ENCODE results near the gene SPOCK2. TPM values are rescaled to one million over a fixed set of nuclear protein-coding genes. Genes with fewer than 3 reads are reported as not detected.
A peak's percentile ranks its signal among the peaks of the same experiment; 100 is the strongest.
"Not testable (repeated sequence)": the region's sequence is repeated elsewhere in the genome, so short reads cannot be mapped to it uniquely, and the experiment has no call there.

Gene SPOCK2, protein sequence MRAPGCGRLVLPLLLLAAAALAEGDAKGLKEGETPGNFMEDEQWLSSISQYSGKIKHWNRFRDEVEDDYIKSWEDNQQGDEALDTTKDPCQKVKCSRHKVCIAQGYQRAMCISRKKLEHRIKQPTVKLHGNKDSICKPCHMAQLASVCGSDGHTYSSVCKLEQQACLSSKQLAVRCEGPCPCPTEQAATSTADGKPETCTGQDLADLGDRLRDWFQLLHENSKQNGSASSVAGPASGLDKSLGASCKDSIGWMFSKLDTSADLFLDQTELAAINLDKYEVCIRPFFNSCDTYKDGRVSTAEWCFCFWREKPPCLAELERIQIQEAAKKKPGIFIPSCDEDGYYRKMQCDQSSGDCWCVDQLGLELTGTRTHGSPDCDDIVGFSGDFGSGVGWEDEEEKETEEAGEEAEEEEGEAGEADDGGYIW
- 10 to 100 TPM in 3 of 7 donors, 1 to 10 TPM in 4; 1.4 to 77.7 (median 8.7) TPM for total RNA-seq
- 10 to 100 TPM in 1 of 2 donors, 1 to 10 TPM in 1; 1.7 to 27.1 TPM for polyA plus RNA-seq
- long read RNA-seq, donor 1, partial matches to known transcripts, result 3 of 21 reads
- long read RNA-seq, donor 1, other reads (novel, unspliced or antisense), result 17 of 21 reads
- long read RNA-seq, donor 2, partial matches to known transcripts, result 30 of 33 reads
- long read RNA-seq, donor 2, other reads (novel, unspliced or antisense), result 0 of 33 reads
- long read RNA-seq, donor 3, partial matches to known transcripts, result 4 of 32 reads
- long read RNA-seq, donor 3, other reads (novel, unspliced or antisense), result 28 of 32 reads

DNA sequence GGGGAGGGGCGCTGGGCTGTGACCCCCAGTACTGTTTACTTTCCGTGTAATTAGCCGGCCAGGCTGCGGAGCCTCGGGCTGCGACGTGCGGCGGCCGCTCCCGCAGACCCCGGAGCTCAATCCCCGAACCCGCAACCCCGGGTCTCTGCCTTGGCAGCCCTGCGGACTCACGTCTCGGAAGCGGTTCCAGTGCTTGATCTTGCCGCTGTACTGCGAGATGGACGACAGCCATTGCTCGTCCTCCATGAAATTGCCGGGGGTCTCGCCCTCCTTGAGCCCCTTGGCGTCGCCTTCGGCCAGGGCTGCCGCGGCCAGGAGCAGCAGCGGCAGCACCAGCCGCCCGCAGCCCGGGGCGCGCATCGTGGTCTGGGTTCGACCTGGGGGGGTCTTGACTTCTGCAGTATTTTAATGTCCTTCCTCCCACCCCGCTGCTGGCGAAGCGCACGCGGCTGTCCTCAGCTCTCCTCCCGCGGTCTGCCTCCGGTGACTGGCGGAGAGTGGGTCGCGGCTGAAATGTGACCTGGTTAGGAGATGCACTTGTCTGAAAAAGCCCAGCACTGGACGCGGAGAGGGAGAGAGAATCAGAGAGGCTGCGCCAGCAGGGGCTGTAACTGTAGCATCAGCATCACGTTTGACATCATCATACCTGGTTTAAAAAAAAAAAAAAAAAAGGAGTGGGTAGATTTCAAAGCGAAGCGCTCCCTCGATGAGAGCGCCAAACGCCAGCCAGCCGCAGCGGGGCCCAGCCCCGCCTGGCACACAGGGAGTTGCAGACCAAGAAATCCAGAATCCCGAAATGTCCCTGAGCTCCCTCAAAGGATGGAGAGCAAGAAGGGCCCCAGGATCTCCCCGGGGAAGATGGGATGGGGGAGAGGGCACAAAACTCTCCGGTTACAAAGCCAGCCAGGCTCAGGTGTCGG lies at the start of gene SPOCK2:
TSS of gene SPOCK2 (minus strand) at position 583 of the 920 bp plus-strand sequence. CDS start at position 360, 223 bp downstream.
- peak within 1 kb of the TSS; percentile 9 for H3K4me3 ChIP-seq
- intact Hi-C loops (cut with DNase I), result no loop called here
- TF ChIP-seq POLR2A (IDR thresholded peaks at IDR 0.05) (no peak), EP300 (IDR thresholded peaks at IDR 0.05) (no peak)
- TF ChIP-seq, protein P1, sequence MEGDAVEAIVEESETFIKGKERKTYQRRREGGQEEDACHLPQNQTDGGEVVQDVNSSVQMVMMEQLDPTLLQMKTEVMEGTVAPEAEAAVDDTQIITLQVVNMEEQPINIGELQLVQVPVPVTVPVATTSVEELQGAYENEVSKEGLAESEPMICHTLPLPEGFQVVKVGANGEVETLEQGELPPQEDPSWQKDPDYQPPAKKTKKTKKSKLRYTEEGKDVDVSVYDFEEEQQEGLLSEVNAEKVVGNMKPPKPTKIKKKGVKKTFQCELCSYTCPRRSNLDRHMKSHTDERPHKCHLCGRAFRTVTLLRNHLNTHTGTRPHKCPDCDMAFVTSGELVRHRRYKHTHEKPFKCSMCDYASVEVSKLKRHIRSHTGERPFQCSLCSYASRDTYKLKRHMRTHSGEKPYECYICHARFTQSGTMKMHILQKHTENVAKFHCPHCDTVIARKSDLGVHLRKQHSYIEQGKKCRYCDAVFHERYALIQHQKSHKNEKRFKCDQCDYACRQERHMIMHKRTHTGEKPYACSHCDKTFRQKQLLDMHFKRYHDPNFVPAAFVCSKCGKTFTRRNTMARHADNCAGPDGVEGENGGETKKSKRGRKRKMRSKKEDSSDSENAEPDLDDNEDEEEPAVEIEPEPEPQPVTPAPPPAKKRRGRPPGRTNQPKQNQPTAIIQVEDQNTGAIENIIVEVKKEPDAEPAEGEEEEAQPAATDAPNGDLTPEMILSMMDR (IDR thresholded peaks at IDR 0.05), result no peak
- H3K4me1 ChIP-seq (ENCODE audit: insufficient read depth), result peaks cover 12% of the 10 kb centered on the region
- WGBS, 3 donors, result 7 to 10% (median 10%) methylated on average over 62 to 65 of the region's 65 CpGs
- no peak for DNase-seq
- no peaks in the 10 kb centered on the region for H3K9me3 ChIP-seq
- no peaks in the 10 kb centered on the region for H3K36me3 ChIP-seq
- no peaks in the 10 kb centered on the region for H3K27me3 ChIP-seq
- no peak within 1 kb of the TSS for H3K27ac ChIP-seq

DNA sequence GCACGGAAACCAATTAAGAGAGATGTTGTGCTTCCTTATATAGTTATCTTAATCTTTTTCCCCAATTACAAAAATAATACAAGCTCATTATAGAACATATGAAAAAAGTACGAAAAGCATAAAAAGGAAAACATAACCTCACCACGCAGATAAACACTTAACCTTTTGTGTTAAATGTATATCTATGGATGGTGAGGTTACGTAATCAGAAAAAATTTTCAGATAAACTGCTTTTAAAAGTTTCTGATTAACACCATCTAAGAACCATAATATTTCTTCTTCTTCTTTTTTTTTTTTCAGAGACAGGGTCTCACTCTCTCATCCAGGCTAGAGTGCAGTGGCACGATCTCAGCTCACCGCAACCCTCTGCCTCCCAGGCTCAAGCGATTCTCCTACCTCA lies 49.2 kb upstream of the SPOCK2 start:
- TF ChIP-seq POLR2A (IDR thresholded peaks at IDR 0.05) (no peak), EP300 (IDR thresholded peaks at IDR 0.05) (no peak)
- TF ChIP-seq, protein P1 (IDR thresholded peaks at IDR 0.05), result no peak
- Histone ChIP-seq H3K27me3 (no peaks in the 10 kb centered on the region), H3K27ac (no peak overlapping the region), H3K36me3 (no peaks in the 10 kb centered on the region), H3K4me3 (no peak overlapping the region), H3K9me3 (no peaks in the 10 kb centered on the region), H3K4me1 (ENCODE audit: insufficient read depth) (no peaks in the 10 kb centered on the region)
- intact Hi-C loops (cut with DNase I), result loop anchor here in 1 of 4 donors (10.0 kb wide), 1 partner anchor 197 kb away; no protein-coding TSS in a partner anchor
- 93 to 97% (median 96%) methylated on average over 7 of the region's 7 CpGs for WGBS, 3 donors
- no peak for DNase-seq

GRCh38 chr10:72136225-72136624 lies 47.9 kb upstream of the SPOCK2 start:
- H3K27me3 ChIP-seq; H3K36me3 ChIP-seq; H3K27ac ChIP-seq; DNase-seq; H3K4me1 ChIP-seq (ENCODE audit: insufficient read depth); H3K9me3 ChIP-seq; H3K4me3 ChIP-seq: not testable (repeated sequence)
- intact Hi-C loops (cut with DNase I), result loop anchor here in 1 of 4 donors (10.0 kb wide), 1 partner anchor 199 kb away; no protein-coding TSS in a partner anchor
- WGBS, 3 donors, result 94 to 97% (median 97%) methylated on average over 10 of the region's 10 CpGs

- H3K36me3 ChIP-seq, result no peaks in the 10 kb centered on the region
- 82 to 88% (median 83%) methylated on average over 10 of the region's 10 CpGs for WGBS, 3 donors
- intact Hi-C loops (cut with DNase I), result loop anchor here in 1 of 4 donors (10.0 kb wide), 1 partner anchor 200 kb away; no protein-coding TSS in a partner anchor
- H3K4me3 ChIP-seq, result no peak overlapping the region
- no peak overlapping the region for H3K27ac ChIP-seq
- no peaks in the 10 kb centered on the region for H3K9me3 ChIP-seq
- TF ChIP-seq EP300 (IDR thresholded peaks at IDR 0.05), result no peak
- TF ChIP-seq, protein P1 (IDR thresholded peaks at IDR 0.05), result no peak
- no peak for TF ChIP-seq POLR2A (IDR thresholded peaks at IDR 0.05)
- H3K27me3 ChIP-seq, result no peaks in the 10 kb centered on the region
- no peaks in the 10 kb centered on the region for H3K4me1 ChIP-seq (ENCODE audit: insufficient read depth)
- no peak for DNase-seq
Measured at GRCh38 chr10:72134785-72135767, 46.7 kb upstream of the SPOCK2 start.
